Memory B cell (primary cell): ENCODE results near the gene SHCBP1L.

Source experiments
- ATAC-seq: fragments of 150-1000 bp; cut with Tn5 transposase; 2 replicates; pipeline ENCODE4 v1.10.0; 2021; ENCODE audit warnings: low read depth, mild to moderate bottlenecking, moderate library complexity
- DNase-seq, 2 donors: peaks; one replicate each; pipeline ENCODE4 v3.0.0; 2022; ENCODE audit warnings: low spot score in 2 of 2
- H3K27ac Mint-ChIP-seq: one replicate; pipeline ENCODE4 v1.8.0; 2022; ENCODE audit warnings: mild to moderate bottlenecking, moderate library complexity, mixed read lengths
- H3K27me3 Mint-ChIP-seq: one replicate; pipeline ENCODE4 v1.8.0; 2022; ENCODE audit warnings: mixed read lengths
- H3K36me3 Mint-ChIP-seq: one replicate; pipeline ENCODE4 v1.8.0; 2022; ENCODE audit warnings: mild to moderate bottlenecking, mixed read lengths
- H3K4me1 Mint-ChIP-seq: one replicate; pipeline ENCODE4 v1.8.0; 2022; ENCODE audit warnings: mixed read lengths
- H3K4me3 Mint-ChIP-seq: one replicate; pipeline ENCODE4 v1.8.0; 2022; ENCODE audit warnings: mild to moderate bottlenecking, moderate library complexity, mixed read lengths
- H3K9me3 Mint-ChIP-seq: one replicate; pipeline ENCODE4 v1.8.0; 2022; ENCODE audit warnings: mixed read lengths

The SHCBP1L gene

DNA sequence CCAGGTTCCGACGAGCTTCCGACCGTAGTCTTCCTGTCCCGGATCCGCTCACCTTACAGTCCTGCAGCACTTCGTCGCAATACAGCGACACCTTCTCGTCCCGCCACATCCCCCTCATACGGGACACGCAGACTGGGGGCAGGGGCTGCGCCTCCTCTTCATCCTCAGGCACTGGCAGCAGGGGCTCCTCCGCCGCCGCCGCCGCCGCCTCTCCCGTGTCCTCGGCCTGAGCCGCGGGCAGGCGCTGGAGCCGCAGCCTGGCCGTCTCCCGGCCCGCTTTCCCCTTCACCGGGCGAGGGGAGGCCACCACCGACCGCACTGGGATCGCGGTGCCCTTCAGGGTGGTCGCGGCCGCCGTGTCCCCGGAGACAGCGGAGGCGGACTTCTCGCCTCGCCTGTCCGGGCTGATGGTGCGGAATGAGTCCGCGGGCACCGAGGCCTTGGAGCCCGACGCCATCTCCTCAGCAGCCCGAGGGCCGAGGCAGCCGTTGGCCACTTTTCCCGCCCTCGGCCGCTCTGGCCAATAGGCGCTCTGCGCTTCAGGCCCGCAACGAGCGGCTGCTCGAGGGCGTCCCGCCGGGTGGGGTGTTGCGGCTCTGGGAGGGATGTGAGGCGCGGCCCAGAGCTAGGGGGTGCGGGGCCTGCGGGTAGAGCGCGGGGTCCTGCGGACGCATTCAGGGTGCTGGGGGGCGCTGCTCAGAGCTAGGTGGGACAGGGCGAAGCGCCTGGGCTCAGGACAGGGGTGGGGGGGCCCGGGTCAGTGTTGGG is at the start of gene SHCBP1L:
Gene SHCBP1L (minus strand): TSS at position 490 of the 768 bp plus-strand sequence. CDS start 33 bp downstream, at position 457.
- Mint-ChIP-seq H3K27me3 (peaks cover 5% of the 10 kb centered on the region), H3K4me1 (no peaks in the 10 kb centered on the region), H3K9me3 (no peaks in the 10 kb centered on the region), H3K27ac (no peak within 1 kb of the TSS), H3K36me3 (no peaks in the 10 kb centered on the region), H3K4me3 (peak within 1 kb of the TSS; percentile 7)
- ATAC-seq (no peak), DNase-seq (no peak)

DNA sequence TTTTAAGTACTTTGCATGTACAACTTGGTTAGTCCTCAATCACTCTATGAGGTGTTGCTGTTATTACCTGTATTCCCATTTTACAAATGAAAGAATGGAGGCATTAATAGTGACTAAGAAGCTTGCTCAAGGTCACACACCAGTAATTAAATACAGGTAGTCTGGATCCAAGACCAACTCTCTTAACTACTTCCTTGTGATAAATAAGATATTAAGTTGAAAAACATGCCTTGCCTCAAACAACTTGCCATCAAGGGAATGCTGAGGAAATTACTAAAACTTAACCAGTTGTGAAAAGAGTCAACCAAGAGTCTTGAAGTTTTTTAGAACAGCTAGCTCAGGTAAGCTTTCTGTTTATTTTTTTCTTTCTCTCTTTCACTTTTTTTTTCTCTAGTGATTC is 49.3 kb upstream of the SHCBP1L start:
- ATAC-seq (no peak), DNase-seq (no peak)
- Mint-ChIP-seq H3K27ac (no peak overlapping the region), H3K36me3 (no peaks in the 10 kb centered on the region), H3K27me3 (peaks cover 11% of the 10 kb centered on the region), H3K9me3 (no peaks in the 10 kb centered on the region), H3K4me3 (no peak overlapping the region), H3K4me1 (no peaks in the 10 kb centered on the region)

DNA sequence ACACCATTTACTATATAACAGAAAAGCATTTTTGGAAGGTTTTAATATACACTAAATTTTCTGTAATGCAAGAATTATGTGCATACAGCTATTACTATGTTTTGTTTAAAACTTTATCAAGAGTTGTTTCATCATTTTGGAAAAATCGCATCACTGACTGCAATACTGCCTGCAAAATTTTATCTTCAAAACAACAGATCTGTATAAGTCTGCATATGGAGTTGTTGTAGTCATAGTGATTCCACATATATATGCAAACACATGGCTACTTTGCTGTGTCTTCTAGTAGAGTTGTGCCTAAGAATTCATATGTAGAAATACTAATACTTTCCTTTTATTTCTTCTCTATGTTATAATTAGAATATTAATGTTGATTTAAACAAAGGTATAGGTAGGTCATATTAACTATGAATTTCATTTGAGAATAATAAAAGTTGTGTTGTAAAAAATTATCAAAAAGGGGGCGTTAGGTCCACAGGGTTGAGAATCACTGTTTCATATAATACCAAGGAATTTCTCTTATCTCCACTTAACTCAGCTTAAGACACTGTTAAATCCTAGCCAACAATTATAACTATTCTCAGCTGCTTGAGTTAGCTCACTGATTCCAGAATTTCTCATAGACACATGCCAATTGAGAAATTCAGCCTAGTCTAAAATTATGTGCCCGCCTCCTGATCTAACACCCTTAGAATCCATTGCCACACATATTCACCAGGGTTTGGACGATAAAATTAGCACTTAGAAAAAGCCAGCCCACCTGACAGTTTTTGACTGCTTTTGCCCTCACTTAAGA is 47.4 kb upstream of the SHCBP1L start:
- Mint-ChIP-seq H3K27ac (no peak overlapping the region), H3K9me3 (no peaks in the 10 kb centered on the region), H3K4me1 (no peaks in the 10 kb centered on the region), H3K36me3 (no peaks in the 10 kb centered on the region), H3K4me3 (no peak overlapping the region), H3K27me3 (peaks cover 8% of the 10 kb centered on the region)
- ATAC-seq, result no peak
- no peak for DNase-seq

DNA sequence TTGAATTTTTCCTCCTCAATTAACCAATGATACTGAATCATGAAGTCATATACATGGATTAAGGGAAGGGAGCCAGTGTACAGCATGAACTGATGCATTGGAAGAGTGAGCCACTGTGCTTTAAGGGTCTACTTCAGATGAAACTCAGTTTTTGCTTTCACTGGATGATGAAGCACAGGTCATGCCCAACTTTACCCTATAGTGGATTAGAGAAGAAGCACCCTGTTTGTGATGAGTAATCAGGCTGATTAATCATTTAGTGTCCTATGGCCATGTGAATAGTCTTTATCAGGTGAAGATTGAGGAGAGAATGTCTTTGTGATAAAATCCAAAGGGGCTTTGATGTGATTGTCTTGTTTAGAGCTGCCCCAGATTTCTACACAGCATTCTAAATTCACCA is 45.5 kb upstream of the SHCBP1L start:
- no peaks in the 10 kb centered on the region for H3K4me1 Mint-ChIP-seq
- no peak for ATAC-seq

DNA sequence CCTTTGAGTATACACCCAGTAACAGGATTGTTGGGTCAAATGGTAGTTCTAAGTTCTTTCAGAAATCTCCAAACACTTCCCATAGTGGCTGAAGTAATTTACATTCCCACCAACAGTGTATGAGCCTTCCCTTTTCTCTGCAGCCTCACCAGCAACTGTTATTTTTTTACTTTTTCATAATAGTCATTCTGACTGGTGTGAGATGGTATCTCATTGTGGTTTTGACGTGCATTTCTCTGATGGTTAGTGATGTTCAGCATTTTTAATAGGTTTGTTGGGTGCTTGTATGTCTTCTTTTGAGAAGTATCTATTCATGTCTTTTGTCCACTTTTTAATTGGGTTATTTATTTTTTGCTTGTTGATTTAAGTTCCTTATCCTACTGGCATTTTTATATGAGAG is 43.9 kb upstream of the SHCBP1L start:
- ATAC-seq, result no peak
- H3K9me3 Mint-ChIP-seq, result no peaks in the 10 kb centered on the region
- no peaks in the 10 kb centered on the region for H3K36me3 Mint-ChIP-seq
- no peak overlapping the region for H3K4me3 Mint-ChIP-seq
- H3K4me1 Mint-ChIP-seq, result no peaks in the 10 kb centered on the region
- H3K27me3 Mint-ChIP-seq, result peaks cover 5% of the 10 kb centered on the region
- no peak for DNase-seq
- H3K27ac Mint-ChIP-seq, result no peak overlapping the region

More for the DNA sequence above, 45.5 kb upstream of the SHCBP1L start:
- Mint-ChIP-seq H3K4me3 (no peak overlapping the region), H3K27me3 (peaks cover 4% of the 10 kb centered on the region), H3K9me3 (no peaks in the 10 kb centered on the region), H3K36me3 (no peaks in the 10 kb centered on the region), H3K27ac (no peak overlapping the region)
- no peak for DNase-seq

DNA sequence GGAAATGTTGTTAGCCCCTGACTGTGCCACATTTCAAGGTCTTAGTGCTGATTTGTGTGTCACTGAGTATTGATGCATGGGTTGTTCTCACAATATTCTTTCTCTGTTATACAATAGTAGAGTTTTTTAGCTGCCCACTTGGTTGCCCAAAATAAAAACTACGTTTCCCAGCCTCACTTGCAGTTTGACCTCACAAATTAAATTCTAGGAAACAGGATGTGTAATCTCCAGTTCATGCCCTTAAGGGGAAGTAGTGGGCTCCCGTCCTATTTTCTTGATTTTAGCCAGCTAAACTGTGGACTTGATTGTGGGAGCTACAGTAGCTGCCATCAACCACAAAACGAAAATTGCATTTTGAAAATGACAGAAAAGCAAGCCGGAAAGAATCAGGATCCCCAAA is 42.9 kb upstream of the SHCBP1L start:
- Mint-ChIP-seq H3K4me3 (no peak overlapping the region), H3K9me3 (no peaks in the 10 kb centered on the region), H3K4me1 (no peaks in the 10 kb centered on the region), H3K27me3 (peaks cover 2% of the 10 kb centered on the region), H3K27ac (no peak overlapping the region), H3K36me3 (no peaks in the 10 kb centered on the region)
- DNase-seq (no peak), ATAC-seq (no peak)

DNA sequence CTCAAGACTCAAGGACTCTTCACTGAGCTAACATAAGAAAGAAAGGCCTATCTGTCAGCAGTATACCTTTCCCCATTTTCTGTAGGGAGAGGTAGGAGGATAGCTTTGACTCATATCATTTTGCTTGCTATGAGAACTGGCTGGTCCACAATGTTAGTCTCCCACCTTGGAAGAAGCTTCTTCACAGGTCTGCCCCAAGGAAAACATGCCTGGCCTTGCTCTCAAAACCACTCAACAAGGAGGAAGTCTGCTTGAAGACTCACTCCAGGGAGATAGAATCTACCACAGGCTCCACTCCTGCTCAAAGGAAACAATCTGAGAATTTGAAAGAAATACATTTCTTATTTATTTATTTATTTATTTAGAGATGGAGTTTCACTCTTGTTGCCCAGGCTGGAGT is 40.8 kb upstream of the SHCBP1L start:
- DNase-seq (no peak), ATAC-seq (no peak)
- H3K4me1 Mint-ChIP-seq, result no peaks in the 10 kb centered on the region
- no peaks in the 10 kb centered on the region for H3K9me3 Mint-ChIP-seq
- no peak overlapping the region for H3K4me3 Mint-ChIP-seq
- no peak overlapping the region for H3K27ac Mint-ChIP-seq
- peaks cover 2% of the 10 kb centered on the region for H3K27me3 Mint-ChIP-seq
- no peaks in the 10 kb centered on the region for H3K36me3 Mint-ChIP-seq

DNA sequence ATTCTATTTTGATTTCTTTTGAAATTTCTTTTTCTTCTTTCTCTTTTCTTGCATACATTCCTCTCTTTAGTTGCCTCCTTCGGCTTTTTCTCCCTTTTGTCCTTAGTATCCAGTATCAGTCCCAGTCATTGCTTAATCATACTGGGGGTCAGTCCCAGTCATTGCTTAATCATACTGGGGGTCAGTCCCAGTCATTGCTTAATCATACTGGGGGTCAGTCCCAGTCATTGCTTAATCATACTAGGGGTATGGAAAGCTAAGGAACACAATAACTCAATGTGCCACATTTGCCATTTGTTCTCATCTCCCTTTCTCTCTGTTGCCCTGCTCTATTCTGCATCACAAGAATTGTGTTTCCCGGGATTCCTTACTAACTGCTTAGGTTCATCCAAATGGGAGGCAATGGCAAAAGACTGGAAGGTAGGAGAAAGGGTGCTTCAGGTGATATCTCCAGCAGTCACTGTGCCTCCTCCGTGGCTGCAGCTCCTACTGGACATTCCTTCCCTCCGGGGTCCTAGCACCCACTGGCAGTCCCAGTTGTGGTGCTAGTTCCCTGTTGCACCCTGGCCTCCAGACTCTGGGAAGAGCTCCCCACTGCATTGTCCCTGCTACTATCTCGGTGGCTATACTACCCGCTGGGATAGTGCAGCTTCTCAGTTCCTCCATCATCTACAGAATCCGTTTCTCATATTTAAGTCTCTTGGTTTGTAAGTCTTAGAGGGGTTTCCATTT is 37.6 kb upstream of the SHCBP1L start:
- DNase-seq (no peak), ATAC-seq (no peak)
- Mint-ChIP-seq H3K27me3 (peaks cover 7% of the 10 kb centered on the region), H3K27ac (no peak overlapping the region), H3K4me3 (no peak overlapping the region), H3K36me3 (no peaks in the 10 kb centered on the region), H3K9me3 (no peaks in the 10 kb centered on the region), H3K4me1 (no peaks in the 10 kb centered on the region)

DNA sequence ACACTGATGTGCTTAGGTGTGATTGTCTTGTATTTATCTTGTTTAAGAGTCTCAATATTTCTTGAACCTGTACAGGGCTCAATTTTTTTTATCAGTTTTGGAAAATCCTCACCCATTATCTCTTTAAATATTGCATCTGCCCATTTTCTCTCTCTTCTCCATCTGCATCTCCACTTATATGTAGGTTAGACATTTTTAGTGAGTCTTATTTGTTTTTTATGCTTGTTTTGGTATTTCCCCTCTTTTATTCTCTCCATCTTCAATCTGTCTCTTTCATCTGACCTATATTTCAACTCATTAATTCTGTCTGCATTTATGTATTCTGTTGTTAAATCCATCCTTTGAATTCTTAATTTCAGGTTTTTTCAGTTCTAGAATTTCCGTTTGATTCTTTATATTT is 32.9 kb upstream of the SHCBP1L start:
- Mint-ChIP-seq H3K4me1 (no peaks in the 10 kb centered on the region), H3K27me3 (peaks cover 9% of the 10 kb centered on the region), H3K9me3 (no peaks in the 10 kb centered on the region), H3K27ac (no peak overlapping the region), H3K4me3 (no peak overlapping the region), H3K36me3 (no peaks in the 10 kb centered on the region)
- no peak for DNase-seq
- no peak for ATAC-seq

DNA sequence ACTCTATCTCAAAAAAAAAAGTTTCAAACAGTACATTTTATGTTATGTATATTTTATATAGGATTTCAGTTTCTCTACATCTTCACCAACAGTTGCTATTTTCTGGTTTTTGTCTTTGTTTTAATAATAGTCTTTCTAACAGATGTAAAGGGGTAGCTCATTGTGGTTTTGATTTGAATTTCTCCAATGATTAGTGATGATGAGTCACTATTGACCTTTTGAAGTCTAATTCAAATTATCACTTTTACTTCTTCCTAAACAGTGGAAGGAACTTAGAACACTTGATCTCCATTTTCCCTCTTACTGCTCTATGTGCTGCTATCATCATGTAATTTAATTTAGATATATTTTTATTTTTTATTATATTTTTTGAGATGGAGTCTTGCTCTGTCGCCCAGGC is 31.7 kb upstream of the SHCBP1L start:
- Mint-ChIP-seq H3K27me3 (peaks cover 9% of the 10 kb centered on the region), H3K36me3 (no peaks in the 10 kb centered on the region), H3K9me3 (no peaks in the 10 kb centered on the region), H3K4me3 (no peak overlapping the region), H3K4me1 (no peaks in the 10 kb centered on the region), H3K27ac (no peak overlapping the region)
- no peak for ATAC-seq
- DNase-seq, result no peak

DNA sequence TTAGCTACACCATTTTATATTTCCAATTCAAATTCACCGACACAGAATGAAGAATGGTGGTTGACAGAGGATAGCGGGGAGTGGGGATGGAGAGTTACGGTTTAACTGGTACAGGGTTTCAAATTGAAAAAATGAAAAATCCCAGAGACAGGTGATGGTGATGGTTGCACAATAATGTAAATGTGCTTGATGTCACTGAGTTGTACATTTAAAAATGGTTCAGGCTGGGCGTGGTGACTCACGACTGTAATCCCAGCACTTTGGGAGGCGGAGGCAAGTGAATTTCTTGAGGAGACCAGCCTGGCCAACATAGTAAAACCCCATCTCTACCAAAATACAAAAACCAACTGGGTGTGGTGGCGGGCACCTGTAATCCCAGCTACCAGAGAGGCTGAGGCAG is 31.2 kb upstream of the SHCBP1L start:
- no peak overlapping the region for H3K27ac Mint-ChIP-seq
- H3K27me3 Mint-ChIP-seq, result peaks cover 9% of the 10 kb centered on the region
- no peak overlapping the region for H3K4me3 Mint-ChIP-seq
- no peaks in the 10 kb centered on the region for H3K9me3 Mint-ChIP-seq
- DNase-seq, result no peak
- H3K36me3 Mint-ChIP-seq, result no peaks in the 10 kb centered on the region
- H3K4me1 Mint-ChIP-seq, result no peaks in the 10 kb centered on the region
- no peak for ATAC-seq

DNA sequence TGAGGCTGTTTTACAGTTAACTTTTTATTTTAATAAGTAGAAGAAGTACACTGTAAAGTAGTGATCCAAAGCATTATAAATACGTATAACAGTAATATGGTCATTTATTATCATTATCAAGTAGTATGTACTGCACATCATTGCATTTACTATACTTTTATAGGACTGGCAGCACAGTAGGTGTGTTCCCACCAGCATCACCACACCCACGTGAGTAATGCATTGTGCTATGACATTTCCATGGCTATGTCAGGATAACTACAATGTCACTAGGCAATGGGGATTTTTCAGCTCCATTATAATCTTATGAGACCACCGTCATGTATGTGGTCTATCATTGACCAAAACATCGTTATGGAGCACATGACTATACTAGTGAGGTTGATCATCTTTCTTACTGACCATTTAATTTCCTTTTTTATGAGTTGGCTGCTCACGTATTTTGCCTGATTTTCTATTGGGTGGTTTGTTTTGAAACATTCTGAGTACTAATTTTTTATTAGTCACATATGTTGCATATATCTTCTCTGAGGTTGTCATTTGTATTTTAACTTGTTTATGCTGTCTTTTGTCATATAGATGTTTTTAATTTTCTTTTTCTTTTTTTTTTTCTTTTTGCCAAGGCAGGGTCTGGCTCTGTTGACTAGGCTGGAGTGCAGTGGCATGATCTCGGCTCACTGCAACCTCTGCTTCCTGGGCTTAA is 25.3 kb upstream of the SHCBP1L start:
- ATAC-seq (no peak), DNase-seq (no peak)
- no peaks in the 10 kb centered on the region for H3K4me1 Mint-ChIP-seq
- H3K4me3 Mint-ChIP-seq, result no peak overlapping the region
- no peaks in the 10 kb centered on the region for H3K9me3 Mint-ChIP-seq
- H3K27me3 Mint-ChIP-seq, result no peaks in the 10 kb centered on the region
- no peaks in the 10 kb centered on the region for H3K36me3 Mint-ChIP-seq
- H3K27ac Mint-ChIP-seq, result no peak overlapping the region

DNA sequence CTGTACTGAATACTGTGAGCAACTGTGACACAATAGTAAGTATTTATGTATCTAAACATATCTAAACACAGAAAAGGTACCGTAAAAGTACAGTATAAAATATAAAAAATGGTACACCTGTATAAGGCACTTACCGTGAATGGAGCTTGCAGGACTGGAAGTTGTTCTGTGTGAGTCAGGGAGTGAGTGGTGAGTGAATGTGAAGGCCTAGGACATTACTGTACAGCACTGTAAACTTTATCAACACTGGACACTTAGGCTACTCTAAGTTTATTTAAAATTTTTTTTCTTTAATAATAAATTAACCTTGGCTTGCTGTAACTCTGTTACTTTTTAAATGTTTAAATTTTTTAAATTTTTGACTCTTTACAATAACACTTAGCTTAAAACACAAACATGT is 24.5 kb upstream of the SHCBP1L start:
- no peak for DNase-seq
- ATAC-seq, result no peak
- Mint-ChIP-seq H3K4me1 (no peaks in the 10 kb centered on the region), H3K36me3 (no peaks in the 10 kb centered on the region), H3K4me3 (no peak overlapping the region), H3K9me3 (no peaks in the 10 kb centered on the region), H3K27ac (no peak overlapping the region), H3K27me3 (no peaks in the 10 kb centered on the region)
